IPS-18a (cell line): ENCODE results near the gene CNOT3.
A peak's percentile ranks its signal among the peaks of the same experiment; 100 is the strongest.

ENCODE experiments used
- H3K27ac ChIP-seq: one replicate; pipeline ENCODE4 v1.5.1; 2013; ENCODE audit warnings: low read length
- H3K27me3 ChIP-seq: one replicate; pipeline ENCODE4 v1.6.1; 2013; ENCODE audit warnings: mild to moderate bottlenecking, low read length; ENCODE audit not compliant: control insufficient read depth, insufficient read depth
- H3K36me3 ChIP-seq: one replicate; pipeline ENCODE4 v1.6.1; 2013; ENCODE audit warnings: low read depth, low read length; ENCODE audit not compliant: control insufficient read depth
- H3K4me1 ChIP-seq: one replicate; pipeline ENCODE4 v1.6.1; 2013; ENCODE audit warnings: low read depth, low read length; ENCODE audit not compliant: control insufficient read depth
- H3K4me3 ChIP-seq: one replicate; pipeline ENCODE4 v1.5.1; 2013; ENCODE audit warnings: low read length
- H3K9ac ChIP-seq: one replicate; pipeline ENCODE4 v1.6.1; 2013; ENCODE audit warnings: mild to moderate bottlenecking, low read length, moderate library complexity
- H3K9me3 ChIP-seq: one replicate; pipeline ENCODE4 v1.6.1; 2013; ENCODE audit warnings: low read depth, low read length; ENCODE audit not compliant: control insufficient read depth

The CNOT3 gene

GRCh38 chr19:54155694-54156093 lies 18.1 kb downstream of the CNOT3 start:
- H3K36me3 ChIP-seq = peaks cover 58% of the 10 kb centered on the region
- H3K4me3 ChIP-seq = no peak overlapping the region
- no peaks in the 10 kb centered on the region for H3K27me3 ChIP-seq
- H3K27ac ChIP-seq = no peak overlapping the region
- peaks cover 3% of the 10 kb centered on the region for H3K4me1 ChIP-seq
- H3K9me3 ChIP-seq = no peaks in the 10 kb centered on the region
- H3K9ac ChIP-seq = no peak overlapping the region

GRCh38 chr19:54156490-54156889 lies 18.9 kb downstream of the CNOT3 start:
- Histone ChIP-seq H3K9ac (no peak overlapping the region), H3K27ac (no peak overlapping the region), H3K27me3 (no peaks in the 10 kb centered on the region), H3K36me3 (peaks cover 52% of the 10 kb centered on the region), H3K4me1 (peaks cover 3% of the 10 kb centered on the region), H3K4me3 (no peak overlapping the region), H3K9me3 (no peaks in the 10 kb centered on the region)

- Histone ChIP-seq H3K4me1 (peaks cover 3% of the 10 kb centered on the region), H3K27me3 (no peaks in the 10 kb centered on the region), H3K36me3 (peaks cover 47% of the 10 kb centered on the region), H3K27ac (no peak overlapping the region), H3K4me3 (no peak overlapping the region), H3K9me3 (no peaks in the 10 kb centered on the region), H3K9ac (no peak overlapping the region)
Observed at GRCh38 chr19:54156953-54157352, 19.4 kb downstream of the CNOT3 start.

- Histone ChIP-seq H3K36me3 (peaks cover 28% of the 10 kb centered on the region), H3K4me3 (peak overlapping the region; percentile 78), H3K4me1 (peaks cover 3% of the 10 kb centered on the region), H3K9me3 (no peaks in the 10 kb centered on the region), H3K27me3 (peaks cover 11% of the 10 kb centered on the region), H3K27ac (peak overlapping the region; percentile 5), H3K9ac (peak overlapping the region; percentile 55)
Observed at GRCh38 chr19:54158812-54159351, 21.3 kb downstream of the CNOT3 start.

- Histone ChIP-seq H3K4me3 (peak within 1 kb of the TSS; percentile 78), H3K36me3 (peaks cover 21% of the 10 kb centered on the region), H3K9ac (peak within 1 kb of the TSS; percentile 55), H3K4me1 (peaks cover 3% of the 10 kb centered on the region), H3K9me3 (no peaks in the 10 kb centered on the region), H3K27ac (peak within 1 kb of the TSS; percentile 5), H3K27me3 (peaks cover 11% of the 10 kb centered on the region)
Observed at GRCh38 chr19:54159352-54160181, 22.0 kb downstream of the CNOT3 start, which contains the start of gene LENG1. LENG1 (minus strand) TSS chr19:54159721; CDS start chr19:54159695, 26 bp downstream.

GRCh38 chr19:54160182-54160811 lies 22.7 kb downstream of the CNOT3 start:
- Histone ChIP-seq H3K4me3 (peak overlapping the region; percentile 78), H3K27ac (no peak overlapping the region), H3K36me3 (peaks cover 15% of the 10 kb centered on the region), H3K9me3 (no peaks in the 10 kb centered on the region), H3K27me3 (peaks cover 11% of the 10 kb centered on the region), H3K4me1 (peaks cover 3% of the 10 kb centered on the region), H3K9ac (peak overlapping the region; percentile 51)

GRCh38 chr19:54160854-54161253 lies 23.3 kb downstream of the CNOT3 start:
- Histone ChIP-seq H3K4me1 (peaks cover 3% of the 10 kb centered on the region), H3K9me3 (no peaks in the 10 kb centered on the region), H3K27ac (no peak overlapping the region), H3K27me3 (peaks cover 11% of the 10 kb centered on the region), H3K9ac (peak overlapping the region; percentile 51), H3K36me3 (peaks cover 12% of the 10 kb centered on the region), H3K4me3 (peak overlapping the region; percentile 78)

DNA sequence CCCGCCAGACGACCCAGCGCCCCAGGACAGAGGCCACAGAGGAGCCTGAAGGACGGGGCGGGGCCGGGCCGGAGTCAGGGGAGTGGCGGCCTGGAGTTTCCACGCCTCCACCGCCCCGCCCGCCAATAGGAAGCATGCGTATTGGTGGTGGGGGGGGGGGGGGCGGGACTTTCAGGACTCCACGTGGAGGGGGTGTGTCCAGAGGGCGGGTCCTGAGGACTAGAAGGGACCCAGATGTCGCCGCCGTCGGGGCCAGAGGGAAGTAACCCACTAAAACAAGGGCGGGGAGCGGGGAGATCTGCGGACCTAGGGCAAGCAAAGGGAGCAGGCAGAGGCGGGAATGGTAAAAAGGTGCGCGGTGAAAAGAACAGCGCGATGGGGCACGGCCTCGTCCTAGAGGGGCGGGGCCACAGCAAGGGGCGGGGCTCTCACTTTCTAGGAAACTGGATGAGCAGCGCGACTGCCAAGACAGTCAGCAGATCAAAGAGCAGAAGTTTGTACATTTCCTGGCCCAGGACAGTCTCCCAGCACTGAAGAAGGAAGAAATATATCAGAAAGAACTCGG lies 24.8 kb downstream of the CNOT3 start:
- no peaks in the 10 kb centered on the region for H3K9me3 ChIP-seq
- no peak overlapping the region for H3K9ac ChIP-seq
- H3K27ac ChIP-seq = no peak overlapping the region
- peaks cover 11% of the 10 kb centered on the region for H3K27me3 ChIP-seq
- peak overlapping the region; percentile 42 for H3K4me3 ChIP-seq
- peaks cover 3% of the 10 kb centered on the region for H3K4me1 ChIP-seq
- no peaks in the 10 kb centered on the region for H3K36me3 ChIP-seq

DNA sequence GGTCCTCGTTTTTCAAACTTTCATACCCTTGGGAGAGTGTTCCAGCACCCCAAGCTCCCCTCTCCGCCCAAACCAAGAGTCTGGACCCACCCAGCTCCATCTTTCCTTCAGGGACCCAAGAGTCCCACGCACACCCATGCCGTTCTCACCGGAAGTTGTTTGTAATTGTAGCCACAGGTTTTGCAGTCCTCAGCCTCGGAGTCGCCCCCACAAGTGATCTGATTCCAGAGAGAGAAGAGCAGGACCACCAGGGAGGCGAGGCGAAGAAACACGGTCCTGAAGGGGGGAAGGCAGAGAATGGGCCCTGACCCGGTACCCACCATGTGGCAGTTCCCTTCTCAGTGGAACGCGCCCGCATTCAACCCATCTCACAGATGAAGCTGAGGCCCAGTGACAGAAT lies 25.3 kb downstream of the CNOT3 start:
- Histone ChIP-seq H3K4me3 (no peak overlapping the region), H3K27me3 (peaks cover 11% of the 10 kb centered on the region), H3K27ac (no peak overlapping the region), H3K9me3 (no peaks in the 10 kb centered on the region), H3K4me1 (peaks cover 3% of the 10 kb centered on the region), H3K9ac (no peak overlapping the region), H3K36me3 (no peaks in the 10 kb centered on the region)

DNA sequence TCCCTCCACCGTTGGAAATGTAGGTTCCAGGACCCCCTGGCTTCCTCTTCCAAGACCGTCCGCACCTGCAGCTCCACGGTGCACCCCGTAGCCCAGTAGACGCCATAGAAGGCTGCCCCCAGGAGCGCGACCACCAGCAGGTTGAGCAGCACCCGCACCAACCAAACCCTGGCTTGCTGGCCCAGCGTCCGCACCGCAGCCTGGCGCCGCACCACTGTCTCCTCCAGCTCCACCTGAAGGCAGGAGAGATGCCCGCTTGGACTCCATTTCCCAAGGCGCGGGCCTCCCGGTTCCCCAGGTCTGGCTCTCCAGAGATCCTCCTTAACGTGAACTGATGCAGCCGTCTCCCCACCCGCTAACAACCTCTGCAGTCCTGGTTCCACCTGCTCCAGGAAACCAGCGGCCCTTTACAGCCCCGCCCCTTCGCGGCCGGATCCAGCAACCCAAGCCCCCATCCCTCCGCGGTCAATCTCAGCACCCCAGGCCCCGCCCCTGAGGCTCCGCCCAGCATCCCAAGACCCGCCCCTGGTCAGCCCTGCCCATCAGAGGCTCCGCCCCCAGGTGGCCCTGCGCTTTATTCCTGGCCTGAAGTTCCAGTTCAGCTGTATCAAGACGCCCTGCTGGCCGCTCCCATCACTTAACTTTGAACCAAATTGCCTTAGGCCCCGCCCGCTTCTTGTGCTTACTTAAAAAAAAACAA lies 27.0 kb downstream of the CNOT3 start:
- Histone ChIP-seq H3K36me3 (no peaks in the 10 kb centered on the region), H3K4me1 (no peaks in the 10 kb centered on the region), H3K9ac (no peak overlapping the region), H3K4me3 (peak overlapping the region; percentile 34), H3K9me3 (no peaks in the 10 kb centered on the region), H3K27me3 (peaks cover 11% of the 10 kb centered on the region), H3K27ac (no peak overlapping the region)

DNA sequence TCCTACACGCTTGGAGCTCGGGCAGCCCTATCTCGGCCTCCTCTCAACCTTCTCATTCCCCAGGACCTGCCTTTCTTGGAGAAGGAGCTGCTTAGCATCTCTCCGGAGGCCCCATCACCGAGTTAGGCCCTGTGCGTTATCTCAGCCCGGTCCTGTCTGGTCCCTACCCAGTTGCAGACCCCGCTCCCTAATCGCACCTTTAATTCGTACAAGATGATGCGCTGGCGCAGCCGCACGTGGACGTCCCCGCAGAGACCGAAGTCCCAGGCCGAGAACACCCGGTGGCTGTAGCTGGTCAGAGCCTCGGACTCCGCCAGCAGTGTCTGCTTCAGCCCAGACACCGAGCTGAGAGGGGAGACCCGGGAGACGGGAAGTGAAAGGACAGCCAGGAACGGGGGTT lies 27.7 kb downstream of the CNOT3 start:
- Histone ChIP-seq H3K9me3 (no peaks in the 10 kb centered on the region), H3K36me3 (no peaks in the 10 kb centered on the region), H3K4me1 (no peaks in the 10 kb centered on the region), H3K9ac (no peak overlapping the region), H3K27ac (no peak overlapping the region), H3K27me3 (peaks cover 11% of the 10 kb centered on the region), H3K4me3 (no peak overlapping the region)
